OCI-LY3 (cell line): ENCODE data around the gene NFIB.

Source experiments
- EZH2phosphoT487 ChIP-seq: fragments of 200-600 bp; shearing (Covaris generic); IDR thresholded peaks from 2 replicates; pipeline ENCODE4 v1.6.1; 2018; ENCODE audit warnings: antibody characterized with exemption, mixed run types, low read depth
- TF ChIP-seq, protein P1 (sequence below): fragments of 200-600, 300-600 bp; sonication (generic); IDR thresholded peaks from 2 replicates; pipeline ENCODE4 v1.5.1; 2014; ENCODE audit warnings: antibody characterized with exemption, low read length, low read depth

DNA sequence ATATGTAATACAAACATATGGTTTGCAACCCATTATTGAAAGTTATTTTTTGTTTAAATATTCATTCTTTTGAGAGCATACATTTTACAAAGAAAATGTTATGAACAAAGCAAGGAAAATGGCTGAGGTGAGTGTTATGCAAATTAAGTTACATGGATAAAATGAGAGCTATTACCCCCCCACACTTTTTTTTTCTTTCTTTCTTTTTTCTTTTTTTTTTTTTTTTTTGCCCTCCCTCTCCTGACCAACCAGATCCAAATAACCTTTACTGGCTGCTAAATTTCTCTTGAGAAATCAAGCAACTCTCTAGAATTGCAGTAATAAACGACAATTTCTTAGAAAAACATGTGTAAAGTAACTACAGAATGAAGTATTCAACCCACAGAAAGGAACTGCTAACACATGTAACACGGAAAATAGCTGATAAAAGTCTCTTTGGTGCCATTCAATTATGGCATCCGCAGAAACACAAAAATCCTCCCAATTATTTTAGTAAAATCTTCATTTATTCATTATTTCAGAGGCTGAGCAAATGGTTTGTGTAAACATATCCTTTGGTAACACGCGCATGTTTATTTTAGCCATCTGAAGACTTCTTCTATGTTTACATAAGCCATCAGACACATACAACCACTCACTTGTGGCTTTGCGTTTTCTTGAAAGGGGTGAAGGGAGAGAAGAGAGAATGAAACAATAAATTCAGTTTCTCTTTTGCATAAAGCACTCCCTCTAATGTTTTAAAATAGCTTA, 216.1 kb downstream of the NFIB start:
- TF ChIP-seq, protein P1, sequence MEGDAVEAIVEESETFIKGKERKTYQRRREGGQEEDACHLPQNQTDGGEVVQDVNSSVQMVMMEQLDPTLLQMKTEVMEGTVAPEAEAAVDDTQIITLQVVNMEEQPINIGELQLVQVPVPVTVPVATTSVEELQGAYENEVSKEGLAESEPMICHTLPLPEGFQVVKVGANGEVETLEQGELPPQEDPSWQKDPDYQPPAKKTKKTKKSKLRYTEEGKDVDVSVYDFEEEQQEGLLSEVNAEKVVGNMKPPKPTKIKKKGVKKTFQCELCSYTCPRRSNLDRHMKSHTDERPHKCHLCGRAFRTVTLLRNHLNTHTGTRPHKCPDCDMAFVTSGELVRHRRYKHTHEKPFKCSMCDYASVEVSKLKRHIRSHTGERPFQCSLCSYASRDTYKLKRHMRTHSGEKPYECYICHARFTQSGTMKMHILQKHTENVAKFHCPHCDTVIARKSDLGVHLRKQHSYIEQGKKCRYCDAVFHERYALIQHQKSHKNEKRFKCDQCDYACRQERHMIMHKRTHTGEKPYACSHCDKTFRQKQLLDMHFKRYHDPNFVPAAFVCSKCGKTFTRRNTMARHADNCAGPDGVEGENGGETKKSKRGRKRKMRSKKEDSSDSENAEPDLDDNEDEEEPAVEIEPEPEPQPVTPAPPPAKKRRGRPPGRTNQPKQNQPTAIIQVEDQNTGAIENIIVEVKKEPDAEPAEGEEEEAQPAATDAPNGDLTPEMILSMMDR, result no peak
- TF ChIP-seq EZH2phosphoT487, result no peak
